Measurements from ENCODE around the gene C1QTNF12. TPM values are rescaled to one million over a fixed set of nuclear protein-coding genes. Genes with fewer than 3 reads are reported as not detected.
A peak's percentile ranks its signal among the peaks of the same experiment; 100 is the strongest.

Gene C1QTNF12
- total and polyA plus RNA-seq, 2 of the 8 experiments (the other 6 are each of a cell fraction or from before 2014, with no cell fraction given), result 2.1 to 3.7 TPM

GRCh38 chr1:1232208-1232795, 14.2 kb downstream of the C1QTNF12 start, which contains the start of gene B3GALT6:
Gene B3GALT6, plus strand, starts transcription at chr1:1232237. Its CDS starts 42 bp downstream, at chr1:1232279.
- peaks cover 2 to 22% (median 4%) of the 10 kb centered on the region in 4 experiments; a peak in 4 of 8 replicates for H3K36me3 ChIP-seq (ENCODE audit: control insufficient read depth in 2 of 4, insufficient read depth in 4 of 4, low read length in 3 of 4)
- H4K20me1 ChIP-seq (replicated peaks in 1 of 2; ENCODE audit: control insufficient read depth in 1 of 2, insufficient read depth in 2 of 2, low read length in 2 of 2), result peaks cover 1 to 25% of the 10 kb centered on the region in 2 experiments
- H3K27me3 ChIP-seq (replicated peaks in 1 of 4; ENCODE audit: control insufficient read depth in 3 of 4, extremely low read depth in 1 of 4, insufficient read depth in 3 of 4, low read length in 3 of 4), result no peaks in the 10 kb centered on the region; a peak in 1 of 7 replicates
- peak within 1 kb of the TSS; percentile 17; the same call in 1 of the 2 replicates for H2BK12ac ChIP-seq (ENCODE audit: low read depth, low read length)
- H3K27ac ChIP-seq (ENCODE audit: low read depth, low read length), result peak within 1 kb of the TSS; percentile 86
- 22% methylated on average over 76 of the region's 100 CpGs; no CpG with 5 or more reads in 1 of the 2 experiments for WGBS, 2 experiments (ENCODE audit: extremely low coverage in 1 of 2, insufficient coverage in 1 of 2, insufficient read length in 1 of 2, insufficient replicate concordance in 2 of 2, low coverage in 1 of 2, low lambda C conversion rate in 2 of 2, missing lambda C conversion rate in 1 of 2)
- H3K9me3 ChIP-seq (ENCODE audit: insufficient read depth in 2 of 2, low read depth in 1 of 2, low read length in 1 of 2), result peaks cover 0 to 9% of the 10 kb centered on the region in 2 experiments; a peak in 2 of 4 replicates
- FAIRE-seq (no peak), DNase-seq (ENCODE audit: low read depth in 1 of 2, low spot score in 2 of 2) (no peak)
- peaks cover 37% of the 10 kb centered on the region for H3K79me1 ChIP-seq (ENCODE audit: low read depth, low read length)
- H3K79me2 ChIP-seq (ENCODE audit: control insufficient read depth in 1 of 2, insufficient read depth in 2 of 2, low read length in 2 of 2), result peaks cover 6 to 34% of the 10 kb centered on the region in 2 experiments; a peak in 3 of 4 replicates
- H2BK120ac ChIP-seq (replicated peaks; ENCODE audit: low read depth, low read length), result no peak within 1 kb of the TSS
- H3K56ac ChIP-seq (replicated peaks; ENCODE audit: insufficient read length, low read depth, low read length), result peak within 1 kb of the TSS; percentile 30
- H3K18ac ChIP-seq (ENCODE audit: extremely low read depth, low read length), result peak within 1 kb of the TSS; percentile 60; the same call in 1 of the 2 replicates
- peaks cover 0 to 11% (median under 1%) of the 10 kb centered on the region in 4 experiments; a peak in 4 of 7 replicates for H3K4me1 ChIP-seq (replicated peaks in 1 of 4; ENCODE audit: control insufficient read depth in 3 of 4, insufficient read depth in 4 of 4, low read length in 3 of 4)
- peak within 1 kb of the TSS; percentile 91 for H3K4ac ChIP-seq (replicated peaks; ENCODE audit: insufficient read length, low read depth, low read length)
- H3K9ac ChIP-seq (replicated peaks in 1 of 4; ENCODE audit: extremely low read depth in 1 of 4, low read depth in 3 of 4, low read length in 3 of 4), result peak within 1 kb of the TSS; percentile 58 to 89 (median 80)
- H2BK5ac ChIP-seq (ENCODE audit: low read depth, low read length), result peak within 1 kb of the TSS; percentile 15; the same call in 1 of the 2 replicates
- ChIA-PET POLR2A (ENCODE audit: partially characterized antibody) (interaction anchor here (0.6 to 2.3 kb wide), 8 partner anchors 9 to 257 kb away, joined by 3 to 12 read pairs (median 4); partner anchors contain the start of gene C1QTNF12), CTCF (ENCODE audit: partially characterized antibody) (interaction anchor here (0.6 to 1.6 kb wide), 3 partner anchors 24 to 110 kb away, joined by 3 to 6 read pairs (median 3); no protein-coding TSS in a partner anchor)
- H3K23ac ChIP-seq (ENCODE audit: insufficient read length), result no peak within 1 kb of the TSS
- peak within 1 kb of the TSS; percentile 25; the same call in 1 of the 2 replicates for H2AK5ac ChIP-seq (ENCODE audit: low read depth, low read length)
- no peak within 1 kb of the TSS for H4K91ac ChIP-seq (replicated peaks; ENCODE audit: insufficient read length, low read length)
- peak within 1 kb of the TSS; percentile 21; the same call in 1 of the 2 replicates for H2AFZ ChIP-seq (ENCODE audit: low read length)
- H3K23me2 ChIP-seq (ENCODE audit: low read depth, low read length), result peaks cover 7% of the 10 kb centered on the region
- no peak within 1 kb of the TSS for H3K14ac ChIP-seq (ENCODE audit: insufficient read length)
- H3K4me2 ChIP-seq (ENCODE audit: insufficient read depth in 1 of 2, low read depth in 2 of 2, low read length in 2 of 2), result peak within 1 kb of the TSS; percentile 81 to 88
- H4K5ac ChIP-seq (ENCODE audit: insufficient read length, low read depth, low read length), result no peak within 1 kb of the TSS
- H2BK20ac ChIP-seq (ENCODE audit: low read length), result no peak within 1 kb of the TSS
- peak within 1 kb of the TSS; percentile 91 for H4K8ac ChIP-seq (ENCODE audit: extremely low read depth, insufficient read depth, low read length)
- peak within 1 kb of the TSS; percentile 88; the same call in 1 of the 2 replicates for H2BK15ac ChIP-seq (ENCODE audit: low read length)
- H3K4me3 ChIP-seq (ENCODE audit: extremely low read depth in 1 of 4, insufficient read depth in 2 of 4, low read depth in 3 of 4, low read length in 4 of 4), result peak within 1 kb of the TSS; percentile 86 to 92 (median 90)
- no peak for TF ChIP-seq ATF2 (IDR thresholded peaks at IDR 0.05; ENCODE audit: low read length)
- TF ChIP-seq MAX (IDR thresholded peaks at IDR 0.05), result peak; percentile 97
- no peak for TF ChIP-seq RXRA (IDR thresholded peaks at IDR 0.05; ENCODE audit: insufficient read depth, low read depth, low read length)
- TF ChIP-seq NANOG (IDR thresholded peaks at IDR 0.05; ENCODE audit: insufficient read depth, low read depth, low read length, poor library complexity, severe bottlenecking), result no peak
- TF ChIP-seq CBX5 (IDR thresholded peaks at IDR 0.05; ENCODE audit: low read depth, low read length), result no peak
- no peak for TF ChIP-seq SP1 (IDR thresholded peaks at IDR 0.05; ENCODE audit: low read depth, low read length)
- TF ChIP-seq CEBPB (IDR thresholded peaks at IDR 0.05; ENCODE audit: low read depth, low read length), result no peak
- TF ChIP-seq HDAC2 (IDR thresholded peaks at IDR 0.05; ENCODE audit: borderline replicate concordance in 1 of 2, low read depth in 2 of 2, low read length in 2 of 2), result no peak; a peak in 1 of 4 replicates
- no peak for TF ChIP-seq SRF (IDR thresholded peaks at IDR 0.05; ENCODE audit: low read depth, low read length)
